RCC 7860 (cell line): ENCODE results near the gene NOSIP.

Experiments
- DNase-seq: peaks from one replicate; pipeline ENCODE4 v3.0.0-alpha.2; 2015; ENCODE audit warnings: low spot score
- FAIRE-seq: peaks from 2 replicates; lab custom pipeline; 2012; peaks lifted over from hg19 to GRCh38; lab: Jason Lieb, UNC

Gene NOSIP

DNA sequence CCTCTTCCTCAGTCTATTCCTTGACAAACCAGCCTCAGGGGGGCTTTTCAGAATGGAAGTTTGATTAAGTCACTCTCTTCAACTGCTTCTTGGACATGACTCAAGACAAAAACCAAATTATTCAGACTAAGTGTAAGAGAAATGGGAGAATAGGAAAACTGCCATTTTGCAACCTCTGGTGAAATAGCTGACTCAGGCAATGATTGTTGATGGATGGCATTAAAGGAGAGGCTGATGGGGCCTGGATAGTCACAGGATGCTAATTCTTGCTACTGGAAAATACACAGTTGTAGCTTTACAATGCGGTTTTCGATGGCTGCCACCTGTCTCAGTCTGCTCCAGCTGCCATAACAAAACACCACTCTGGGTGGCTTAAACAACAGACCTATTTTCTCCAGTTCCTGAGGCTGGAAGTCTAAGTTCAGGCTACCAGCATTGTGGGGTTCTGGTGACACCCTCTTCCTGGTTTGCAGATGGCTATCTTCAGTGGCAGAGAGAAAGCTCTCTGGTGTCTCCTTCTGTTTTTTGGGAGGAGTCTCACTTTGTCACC lies 6.1 kb downstream of the NOSIP start:
- FAIRE-seq (no peak), DNase-seq (no peak)

DNA sequence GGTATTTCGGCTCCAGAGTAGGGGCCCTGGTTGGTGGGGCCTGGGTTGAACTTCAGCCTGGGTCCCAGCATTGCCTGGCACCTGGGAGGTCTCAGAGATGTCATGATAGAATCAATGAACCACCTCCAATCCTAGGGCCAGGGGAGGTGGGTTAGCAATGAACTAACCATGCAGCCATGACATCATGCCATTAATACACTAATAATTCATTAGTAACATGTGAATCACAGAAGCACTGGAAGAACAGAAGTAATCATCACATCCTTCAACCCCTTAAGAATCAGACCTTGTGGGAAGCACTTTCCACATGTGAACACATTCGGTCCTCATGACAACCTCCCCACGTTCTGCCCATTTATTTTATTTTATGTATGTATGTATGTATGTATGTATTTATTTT lies 6.9 kb downstream of the NOSIP start:
- no peak for FAIRE-seq
- DNase-seq = no peak

DNA sequence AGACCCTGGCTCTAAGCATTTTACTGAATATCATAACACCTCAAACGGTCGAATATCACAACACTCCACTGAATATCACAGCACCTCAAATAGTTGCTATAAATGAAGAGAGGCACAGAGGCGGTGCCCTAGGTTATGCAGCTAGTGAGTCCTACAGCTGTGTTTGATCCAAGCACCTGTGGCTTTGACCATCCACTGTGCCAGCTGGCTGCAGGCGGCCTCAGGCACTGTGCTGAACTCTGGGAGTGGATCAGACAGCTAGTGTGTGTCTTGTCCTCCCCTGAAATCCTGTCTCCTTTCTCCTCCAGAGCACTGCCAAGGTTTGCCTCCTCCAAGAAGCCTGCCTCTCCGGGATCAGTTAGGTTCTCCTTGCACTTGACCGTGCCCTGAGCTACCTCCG lies 7.3 kb downstream of the NOSIP start:
- no peak for DNase-seq
- no peak for FAIRE-seq

DNA sequence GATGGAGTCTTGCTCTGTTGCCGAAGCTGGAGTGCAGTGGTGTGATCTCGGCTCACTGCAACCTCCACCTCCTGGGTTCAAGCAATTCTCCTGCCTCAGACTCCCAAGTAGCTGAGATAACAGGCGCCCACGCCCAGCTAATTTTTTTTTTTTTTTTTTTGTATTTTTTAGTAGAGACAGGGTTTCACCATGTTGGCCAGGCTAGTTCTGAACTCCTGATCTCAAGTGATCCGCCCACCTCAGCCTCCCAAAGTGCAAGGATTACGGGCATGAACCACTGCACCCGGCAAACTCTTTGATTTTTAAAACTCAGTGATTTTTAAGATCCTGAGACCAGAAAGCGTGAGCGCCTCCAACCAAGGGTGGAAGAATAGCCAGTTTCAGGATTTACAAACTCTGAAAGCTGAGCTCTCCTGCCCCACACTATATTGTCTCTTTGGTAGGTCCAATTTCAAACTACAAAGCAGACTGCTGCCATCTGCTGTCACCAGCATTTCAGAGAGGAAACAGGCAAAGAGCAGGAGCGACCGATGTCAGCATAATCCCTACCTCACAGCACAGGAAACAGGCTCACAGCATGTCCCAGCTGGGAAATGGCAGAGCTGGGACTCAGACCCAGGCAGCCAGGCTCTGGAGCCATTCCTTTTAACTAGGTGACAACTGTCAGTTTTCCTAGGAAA lies 9.2 kb downstream of the NOSIP start:
- DNase-seq = no peak

DNA sequence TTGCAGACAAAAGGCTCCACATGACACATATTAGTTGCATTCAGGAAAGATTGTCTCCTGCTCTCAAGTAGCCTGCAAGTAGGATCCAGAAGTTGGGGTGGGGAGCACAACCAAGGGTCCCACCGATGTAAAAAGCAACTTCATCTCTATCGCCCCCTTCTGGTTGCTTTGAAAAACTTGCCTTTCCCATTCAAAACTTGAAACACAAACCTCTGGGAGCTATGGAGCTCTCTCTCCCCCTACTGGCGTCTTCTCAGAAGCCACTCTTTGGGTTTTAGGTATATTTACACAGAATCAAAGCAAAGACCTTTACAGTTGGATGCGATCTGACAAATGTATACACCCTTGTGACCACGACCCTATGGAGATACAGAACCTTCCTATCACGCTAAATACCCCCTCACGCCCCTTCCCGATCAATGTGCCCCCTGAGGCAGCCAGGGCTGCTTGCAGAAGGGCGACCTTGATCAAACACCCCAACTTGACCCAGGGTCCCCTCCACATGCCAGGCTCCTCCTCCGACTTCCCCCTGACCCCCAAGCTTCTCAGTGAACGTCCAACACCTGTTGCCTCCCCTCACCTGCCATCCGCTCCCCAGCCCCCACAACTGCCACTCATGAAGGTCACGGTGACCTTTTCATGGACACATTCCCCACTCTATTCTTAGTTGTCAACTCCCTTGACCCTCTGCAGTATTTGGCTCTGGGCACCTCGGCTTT lies 10.1 kb downstream of the NOSIP start:
- peak; percentile 68 for DNase-seq
- peak; percentile 60 for FAIRE-seq

More for the DNA sequence above, 9.2 kb downstream of the NOSIP start:
- FAIRE-seq = no peak

DNA sequence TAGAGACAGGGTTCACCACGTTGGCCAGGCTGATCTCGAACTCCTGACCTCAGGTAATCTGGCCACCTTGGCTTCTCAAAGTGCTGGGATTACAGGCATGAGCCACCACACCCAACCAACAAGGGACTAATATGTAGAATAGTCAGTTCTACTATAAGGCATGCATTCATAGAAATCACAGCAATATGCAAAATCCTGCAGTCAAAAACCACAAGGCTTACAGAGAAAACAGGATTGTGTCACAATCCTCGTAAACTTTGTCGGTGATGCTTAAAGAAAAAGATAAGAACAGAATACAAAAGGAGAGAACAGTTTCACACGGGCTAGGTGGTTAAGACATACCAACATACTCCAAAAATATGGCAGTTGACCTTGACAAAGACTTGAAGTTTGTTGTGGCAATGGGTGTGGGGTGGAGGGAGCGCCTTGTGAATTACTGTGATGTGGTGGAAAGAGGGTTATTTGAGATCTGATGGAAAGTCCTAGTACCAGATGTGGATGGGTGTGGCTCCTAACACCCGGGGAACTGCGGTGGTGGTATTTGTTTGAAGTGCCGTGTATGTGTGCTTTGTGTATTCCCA lies 12.4 kb downstream of the NOSIP start:
- no peak for DNase-seq
- no peak for FAIRE-seq

DNA sequence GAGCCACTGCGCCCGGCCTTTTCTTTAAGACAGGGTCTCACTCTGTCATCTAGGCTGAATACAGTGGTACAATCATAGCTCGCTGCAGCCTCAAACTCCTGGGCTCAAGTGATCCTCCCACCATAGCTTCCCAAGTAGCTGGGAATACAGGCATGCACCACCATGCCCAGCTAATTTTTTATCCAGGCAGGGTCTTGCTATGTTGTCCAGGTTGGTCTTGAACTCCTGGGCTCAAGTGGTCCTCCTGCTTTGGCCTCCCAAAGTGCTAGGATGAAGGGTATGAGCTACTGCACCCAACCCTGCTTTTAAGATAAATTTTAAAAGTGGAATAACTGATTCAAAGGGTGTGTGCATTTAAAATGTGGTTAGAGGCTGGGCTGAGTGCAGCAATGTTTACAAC lies 14.1 kb downstream of the NOSIP start:
- DNase-seq = no peak
- no peak for FAIRE-seq

DNA sequence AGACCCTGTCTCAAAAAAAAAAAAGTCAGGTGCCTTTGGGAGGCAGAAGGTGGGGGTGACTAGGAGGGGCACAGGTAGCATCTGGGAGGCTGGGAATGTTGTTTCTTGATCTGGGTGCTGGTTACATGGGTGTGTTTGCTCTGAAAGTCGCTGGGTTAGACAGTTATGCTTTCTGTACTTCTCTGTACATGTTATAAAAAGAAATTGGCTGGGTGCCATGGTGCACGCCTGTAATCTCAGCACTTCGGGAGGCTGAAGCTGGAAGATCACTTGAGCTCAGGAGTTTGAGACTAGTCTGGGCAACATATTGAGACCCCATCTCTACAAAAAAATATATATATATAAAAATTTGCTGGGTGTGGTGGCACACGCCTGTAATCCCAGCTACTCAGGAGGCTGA lies 15.1 kb downstream of the NOSIP start:
- FAIRE-seq (no peak), DNase-seq (no peak)

DNA sequence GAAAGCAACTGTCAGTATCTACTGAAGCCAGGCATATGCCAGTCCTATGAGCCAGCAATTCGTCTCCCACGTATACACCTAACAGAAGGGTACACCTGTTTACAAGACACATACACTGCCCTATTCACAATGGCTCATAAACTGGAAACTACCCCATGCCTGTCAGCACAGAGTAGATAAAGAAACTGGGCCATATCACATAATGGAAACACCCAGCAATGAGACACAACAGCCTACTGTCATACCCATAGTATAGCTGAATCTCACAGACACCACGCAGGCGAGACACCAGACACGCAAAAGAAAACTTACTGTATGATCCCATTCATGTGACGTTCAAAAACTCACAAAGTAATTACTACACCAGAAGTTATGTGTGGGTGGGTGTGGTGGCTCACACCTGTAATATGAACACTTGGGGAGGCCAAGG lies 15.7 kb downstream of the NOSIP start:
- DNase-seq (no peak), FAIRE-seq (no peak)

DNA sequence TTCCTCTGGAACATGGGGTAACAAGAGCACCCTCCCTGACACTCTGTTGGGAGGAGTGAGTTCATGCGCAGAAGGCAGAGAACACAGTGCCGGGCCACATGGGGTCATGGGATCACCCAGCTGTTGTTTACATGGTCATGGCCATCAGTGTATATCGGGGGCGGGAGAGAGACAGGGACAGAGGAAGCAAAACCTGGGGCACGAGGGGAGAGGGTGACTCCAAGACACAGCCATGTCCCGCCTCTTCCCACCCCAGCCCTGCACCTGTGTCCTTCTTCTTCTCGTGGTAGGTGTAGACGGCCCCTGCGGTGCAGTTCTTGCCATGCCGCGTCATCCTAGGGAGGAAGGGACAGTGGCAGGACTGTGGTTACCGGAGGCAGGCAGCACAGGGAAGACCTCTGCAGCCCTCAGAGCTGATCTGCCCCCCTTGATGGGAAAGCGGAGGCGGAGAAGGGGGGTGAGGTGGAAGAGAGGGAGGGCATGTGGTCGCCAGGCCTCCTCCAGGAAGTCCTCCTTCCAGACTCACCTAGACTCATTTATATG lies 19.9 kb downstream of the NOSIP start:
- no peak for DNase-seq

DNA sequence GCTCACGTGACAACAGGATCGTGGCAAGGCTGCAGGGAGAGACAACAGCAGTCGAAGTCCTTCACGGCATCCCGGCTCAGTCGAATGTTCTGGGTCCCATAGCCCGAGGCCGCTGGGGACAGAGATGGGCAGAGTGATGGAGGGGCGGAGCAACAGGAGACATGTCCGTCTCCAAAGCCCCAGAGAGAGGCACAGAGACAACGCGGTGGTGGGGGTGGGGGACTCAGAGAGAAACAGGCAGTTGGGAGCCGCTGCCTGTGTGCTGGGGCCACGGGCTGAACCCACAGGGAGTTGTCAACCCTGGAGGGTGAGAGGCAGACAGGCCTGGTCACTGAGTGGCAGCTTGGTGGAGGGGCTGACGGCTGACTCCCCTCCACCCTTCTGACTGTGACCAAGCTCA lies 20.4 kb downstream of the NOSIP start:
- DNase-seq (no peak), FAIRE-seq (no peak)

More for the DNA sequence above, 19.9 kb downstream of the NOSIP start:
- no peak for FAIRE-seq

DNA sequence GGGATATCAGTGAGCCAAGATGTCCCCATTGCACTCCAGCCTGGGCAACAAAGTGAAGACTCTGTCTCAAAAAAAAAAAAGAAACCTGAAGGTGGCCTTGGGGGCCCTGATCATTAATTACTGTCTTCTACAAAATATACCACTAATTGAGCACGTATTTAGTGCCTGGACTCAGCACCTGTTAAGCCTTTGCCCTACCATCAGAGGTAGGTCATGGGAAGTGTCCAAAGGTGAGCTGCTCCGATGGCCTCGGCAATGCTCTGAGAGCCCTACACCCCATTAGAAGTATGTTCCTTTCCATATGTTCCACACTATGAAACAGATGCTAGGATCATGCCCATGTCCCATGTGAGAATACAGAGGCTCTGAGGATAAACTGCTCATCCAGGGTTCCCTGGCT lies 20.9 kb downstream of the NOSIP start:
- no peak for FAIRE-seq

DNA sequence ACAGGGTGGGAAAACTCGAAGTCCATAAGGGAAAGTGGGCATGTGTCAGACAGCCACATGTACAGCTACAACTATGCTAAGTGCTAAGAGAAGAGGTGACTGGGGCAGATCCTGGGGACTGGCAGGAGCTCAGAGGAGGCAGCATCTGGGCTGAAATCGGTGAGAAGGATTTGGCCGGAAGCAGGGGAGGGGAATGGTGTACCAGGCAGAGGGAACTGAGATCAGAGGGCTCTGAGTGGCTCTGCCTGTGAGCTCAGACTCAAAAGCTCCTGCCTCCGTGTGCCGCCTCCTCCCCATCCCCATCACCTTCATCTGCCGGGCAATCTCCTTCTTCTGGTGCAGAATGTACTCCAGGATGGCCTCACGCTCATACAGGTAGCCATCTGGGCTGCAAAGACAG lies 21.8 kb downstream of the NOSIP start:
- FAIRE-seq = no peak
- no peak for DNase-seq

More for the DNA sequence above, 20.9 kb downstream of the NOSIP start:
- DNase-seq = no peak

DNA sequence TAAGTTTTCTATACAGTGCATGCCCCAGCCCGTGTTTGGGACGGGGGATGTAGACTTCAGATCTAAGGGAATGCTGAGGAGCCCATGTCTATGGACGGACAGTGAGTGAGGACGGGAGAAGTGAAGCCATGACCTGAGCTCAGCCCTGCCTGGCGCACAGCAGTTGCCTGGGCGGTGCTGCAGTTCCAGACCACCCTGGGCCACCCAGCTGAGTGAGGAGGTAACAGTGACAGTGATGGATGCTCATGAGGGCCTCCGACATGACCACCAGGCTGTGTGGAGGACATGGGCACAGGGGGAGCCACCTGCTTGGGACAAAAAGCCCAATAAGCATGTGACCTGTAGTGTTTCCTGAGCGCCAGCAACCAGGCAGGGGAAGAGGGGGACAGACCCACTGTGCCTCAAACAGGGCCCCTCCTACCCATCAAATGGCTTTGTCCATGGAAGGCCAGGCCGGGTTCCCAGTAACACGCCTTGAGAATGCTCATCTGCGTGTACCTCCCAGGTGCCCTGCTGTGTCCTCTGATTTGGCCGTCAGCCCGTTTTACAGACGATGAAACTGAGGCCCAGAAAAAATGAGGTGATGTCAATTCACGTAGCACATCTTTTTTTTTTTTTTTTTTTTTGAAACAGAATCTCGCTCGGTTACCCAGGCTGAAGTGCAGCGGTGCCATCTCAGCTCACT lies 22.6 kb downstream of the NOSIP start:
- FAIRE-seq (no peak), DNase-seq (no peak)

DNA sequence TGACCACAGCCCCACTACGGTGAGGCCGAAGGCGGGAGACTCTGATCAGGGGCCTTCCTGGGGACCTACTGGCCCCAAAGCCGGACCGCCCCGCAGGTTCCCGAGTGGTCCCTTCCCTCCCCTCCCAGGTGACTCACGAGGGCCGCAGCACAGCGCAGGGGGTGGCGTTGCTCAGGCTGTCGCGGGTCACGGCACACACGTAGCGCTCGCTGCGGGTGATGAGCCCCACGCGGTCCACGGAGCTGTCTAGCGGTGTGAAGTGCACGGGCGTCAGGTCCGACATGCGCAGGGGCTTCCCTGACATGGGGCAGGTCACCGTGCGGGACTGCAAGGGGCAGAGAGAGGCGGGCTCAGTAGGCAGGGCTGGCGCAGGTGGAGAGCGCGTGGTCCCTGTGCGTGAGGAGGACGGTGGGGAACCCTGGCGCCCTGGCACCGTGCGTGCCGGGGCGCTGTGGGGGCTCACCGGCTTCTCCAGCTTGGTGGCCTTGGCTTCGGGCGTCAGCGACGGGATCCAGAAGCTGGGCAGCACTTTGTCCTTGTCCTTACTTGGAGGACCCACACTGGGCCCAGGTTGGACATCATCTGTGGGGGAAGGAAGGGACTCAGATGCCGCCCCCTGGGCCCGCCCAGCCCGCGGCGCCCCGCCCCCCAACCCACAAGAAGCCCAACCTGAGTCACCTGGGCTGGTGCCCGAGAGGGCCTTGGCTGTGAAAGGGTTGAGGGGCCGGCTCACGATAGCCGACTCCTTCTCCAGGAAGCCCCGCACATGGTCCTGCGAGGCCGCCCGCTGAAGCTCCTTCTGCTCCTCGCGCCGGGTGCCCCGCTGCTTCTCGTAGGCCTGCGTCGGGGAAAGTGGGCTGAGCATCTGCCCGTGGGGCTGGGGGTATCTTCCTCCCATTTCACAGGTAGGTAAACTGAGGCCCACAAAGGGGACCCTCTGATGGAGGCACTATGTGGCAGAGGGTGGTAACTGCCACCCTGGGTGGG lies 23.7 kb downstream of the NOSIP start:
- DNase-seq (no peak), FAIRE-seq (no peak)

DNA sequence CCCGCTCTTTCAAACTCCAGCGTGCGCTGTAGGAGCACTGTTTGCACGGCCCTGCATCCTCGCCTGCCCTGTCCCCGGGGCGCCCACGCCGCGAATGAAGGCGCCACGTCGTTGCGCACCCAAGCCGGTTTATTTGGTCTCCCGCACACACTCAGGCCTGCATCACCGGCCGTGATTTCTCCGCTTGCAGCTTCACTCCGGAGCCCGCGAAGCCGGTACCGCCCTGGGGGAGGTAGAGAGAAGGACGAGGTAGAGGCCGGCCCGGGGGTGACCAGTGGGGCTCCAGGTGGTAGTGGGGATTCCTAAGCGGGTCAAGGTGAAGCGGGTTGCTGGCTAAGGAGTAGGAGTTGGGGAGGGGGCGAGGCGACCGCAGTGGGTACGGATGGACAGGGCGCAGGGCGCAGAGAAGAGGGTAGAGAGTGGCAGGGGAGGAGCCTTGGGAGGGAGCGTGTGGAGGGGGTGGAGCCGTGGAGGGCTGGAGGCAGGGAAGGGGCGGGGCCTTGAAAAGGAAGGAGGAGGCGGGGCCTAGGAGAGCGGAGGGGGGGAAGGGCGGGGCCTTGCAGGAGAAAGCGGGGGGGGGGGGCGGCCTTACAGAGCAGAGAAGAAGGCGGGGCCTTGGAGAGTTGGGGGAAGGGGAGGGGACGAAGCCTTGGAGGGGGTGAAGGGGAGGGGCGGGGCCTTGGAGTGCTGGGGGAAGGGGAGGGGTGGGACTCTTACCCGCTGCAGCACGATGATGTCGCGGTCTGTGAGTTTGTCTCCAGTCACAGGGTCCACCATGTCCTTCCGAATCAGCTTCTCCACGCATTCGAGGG lies 24.6 kb downstream of the NOSIP start:
- FAIRE-seq (no peak), DNase-seq (no peak)

DNA sequence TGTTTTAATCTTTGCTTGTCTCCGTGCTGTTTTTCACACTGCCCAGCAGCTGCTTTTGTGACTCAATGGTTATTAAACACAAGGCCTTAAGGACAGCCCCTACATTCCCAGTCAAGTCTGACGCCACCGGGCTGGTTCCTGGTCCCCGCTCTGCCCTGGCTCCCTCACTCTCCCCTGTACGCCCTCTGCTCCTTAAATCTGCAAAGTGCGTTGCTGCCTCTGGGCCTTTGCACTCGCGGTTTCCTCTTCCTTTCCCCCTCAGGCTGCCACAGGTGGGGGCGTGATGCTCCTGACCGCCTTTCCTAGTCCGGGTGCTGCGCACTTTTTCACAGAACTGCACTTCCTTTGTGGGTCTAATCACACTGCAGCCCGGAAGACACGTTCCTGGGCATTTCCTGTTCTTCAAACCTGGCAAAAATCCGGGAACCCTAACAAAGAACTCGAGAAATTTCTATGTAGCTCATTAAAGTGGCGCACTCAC lies 25.6 kb downstream of the NOSIP start:
- no peak for DNase-seq
- no peak for FAIRE-seq

DNA sequence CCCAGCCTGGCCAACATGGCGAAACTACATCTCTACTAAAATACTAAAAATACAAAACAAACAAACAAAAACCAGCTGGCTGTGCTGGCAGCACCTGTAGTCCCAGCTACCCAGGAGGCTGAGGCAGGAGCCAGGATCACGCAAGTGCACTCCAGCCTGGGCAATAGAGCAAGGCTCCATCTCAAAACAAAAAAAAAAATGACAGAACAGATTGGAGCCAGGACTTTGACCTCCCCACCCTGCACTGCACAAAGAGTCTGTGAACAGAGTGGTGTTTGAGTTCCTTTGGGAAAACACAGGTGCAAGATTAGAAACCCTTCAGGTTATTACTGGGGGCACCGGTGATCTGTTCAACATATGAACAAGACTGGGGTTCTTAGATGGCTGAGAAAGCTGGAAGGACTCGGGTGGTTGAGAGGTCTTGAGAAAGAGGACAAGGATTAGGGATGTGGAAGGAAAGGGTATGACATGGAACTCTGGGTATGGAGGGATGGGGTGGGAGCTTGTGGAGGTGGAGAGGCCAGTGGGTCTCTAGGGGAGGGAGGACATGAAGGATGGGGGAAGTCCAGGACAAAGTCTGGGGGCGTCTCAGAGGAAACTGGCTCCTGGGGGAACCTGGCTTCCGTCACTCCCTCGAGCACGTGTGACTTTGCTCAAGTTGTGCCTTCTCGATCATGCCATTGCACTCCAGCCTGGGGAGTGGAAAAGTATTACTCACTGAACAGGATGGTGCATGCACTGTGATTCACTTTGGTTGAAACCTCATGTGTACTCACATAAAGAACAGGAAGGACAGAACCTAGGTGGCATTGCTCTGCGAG lies 26.7 kb downstream of the NOSIP start:
- peak; percentile 23 for DNase-seq
- no peak for FAIRE-seq
